Liver (tissue), 9 donors: Measurements from ENCODE around the gene PRR9. TPM values are rescaled to one million over a fixed set of nuclear protein-coding genes. Genes with fewer than 3 reads are reported as not detected.

ENCODE experiments used
- DNase-seq: peaks from one replicate; pipeline ENCODE4 v3.0.0-alpha.2; 2017; ENCODE audit warnings: low spot score
- H3K27ac ChIP-seq, 2 donors: one replicate each; pipeline ENCODE4 v1.7.0; 2013; ENCODE audit warnings: inconsistent platforms in 2 of 2, low read length in 2 of 2, control low read depth in 1 of 2, low read depth in 1 of 2, mild to moderate bottlenecking in 1 of 2
- H3K27me3 ChIP-seq, 4 donors: one replicate each; pipeline versions ENCODE4 v1.6.1 to v1.7.0; 2013; ENCODE audit warnings: low read length in 3 of 4, inconsistent platforms in 1 of 4, mild to moderate bottlenecking in 1 of 4, moderate library complexity in 1 of 4; ENCODE audit not compliant: control insufficient read depth in 4 of 4, insufficient read depth in 4 of 4
- H3K36me3 ChIP-seq, 4 donors: one replicate each; pipeline versions ENCODE4 v1.6.1 to v1.7.0; 2013; ENCODE audit warnings: low read length in 3 of 4, mild to moderate bottlenecking in 3 of 4, low read depth in 1 of 4, moderate library complexity in 1 of 4; ENCODE audit not compliant: control insufficient read depth in 4 of 4, insufficient read depth in 3 of 4
- H3K4me1 ChIP-seq, 4 donors: one replicate each; pipeline versions ENCODE4 v1.6.1 to v1.7.0; 2013; ENCODE audit warnings: low read length in 3 of 4, mild to moderate bottlenecking in 3 of 4, moderate library complexity in 1 of 4; ENCODE audit not compliant: control insufficient read depth in 4 of 4, insufficient read depth in 4 of 4
- H3K4me3 ChIP-seq, 3 donors: one replicate each; pipeline versions ENCODE4 v1.6.1 to v1.7.0; 2013; ENCODE audit warnings: low read length in 3 of 3, control low read depth in 1 of 3, low read depth in 1 of 3, mild to moderate bottlenecking in 1 of 3
- H3K9ac ChIP-seq, 2 donors: one replicate each; pipeline ENCODE4 v1.7.0; 2013; ENCODE audit warnings: low read length in 2 of 2, mild to moderate bottlenecking in 2 of 2, moderate library complexity in 2 of 2, control low read depth in 1 of 2, low read depth in 1 of 2
- H3K9me3 ChIP-seq, 4 donors: one replicate each; pipeline versions ENCODE4 v1.6.1 to v1.7.0; 2013; ENCODE audit warnings: low read length in 3 of 4; ENCODE audit not compliant: control insufficient read depth in 4 of 4
- ATF3 ChIP-seq: IDR thresholded peaks from 2 replicates; pipeline ENCODE4 v1.6.1; 2016; ENCODE audit warnings: antibody characterized with exemption
- CTCF ChIP-seq: fragments of 150-350 bp; IDR thresholded peaks from 2 replicates; pipeline ENCODE4 v1.5.1; 2017; ENCODE audit warnings: improper control_type of control experiment, low read depth, low read length; ENCODE audit not compliant: missing input control
- EGR1 ChIP-seq, 2 donors: IDR thresholded peaks; 2 replicates each; pipeline ENCODE4 v1.6.1; 2016 to 2018; ENCODE audit warnings: antibody characterized with exemption in 2 of 2, low read depth in 2 of 2
- FOXA1 ChIP-seq: IDR thresholded peaks from 2 replicates; pipeline ENCODE4 v1.6.1; 2016; ENCODE audit warnings: antibody characterized with exemption
- FOXA2 ChIP-seq: IDR thresholded peaks from 2 replicates; pipeline ENCODE4 v1.6.1; 2016; ENCODE audit warnings: antibody characterized with exemption
- GABPA ChIP-seq, 2 donors: IDR thresholded peaks in 1 of 2; conservative IDR thresholded peaks in 1 of 2; 2 replicates each; pipeline ENCODE4 v1.6.1; 2016; ENCODE audit warnings: antibody characterized with exemption in 2 of 2, mild to moderate bottlenecking in 1 of 2, moderate library complexity in 1 of 2
- HNF4A ChIP-seq, 2 donors: conservative IDR thresholded peaks; 2 replicates each; pipeline ENCODE4 v1.6.1; 2016; ENCODE audit warnings: antibody characterized with exemption in 2 of 2, mild to moderate bottlenecking in 2 of 2
- HNF4G ChIP-seq: IDR thresholded peaks from 2 replicates; pipeline ENCODE4 v1.6.1; 2016; ENCODE audit warnings: antibody characterized with exemption
- MAX ChIP-seq: IDR thresholded peaks from 2 replicates; pipeline ENCODE4 v1.6.1; 2016; ENCODE audit warnings: antibody characterized with exemption
- NR2F2 ChIP-seq: IDR thresholded peaks from 2 replicates; pipeline ENCODE4 v1.6.1; 2016; ENCODE audit warnings: antibody characterized with exemption
- RAD21 ChIP-seq, 2 donors: IDR thresholded peaks; 2 replicates each; pipeline ENCODE4 v1.6.1; 2016; ENCODE audit warnings: antibody characterized with exemption in 2 of 2, mild to moderate bottlenecking in 2 of 2
- REST ChIP-seq: IDR thresholded peaks from 2 replicates; pipeline ENCODE4 v1.6.1; 2016; ENCODE audit warnings: antibody characterized with exemption, mild to moderate bottlenecking
- RXRA ChIP-seq, 2 donors: IDR thresholded peaks; 2 replicates each; pipeline ENCODE4 v1.6.1; 2017 to 2018; ENCODE audit warnings: antibody characterized with exemption in 2 of 2, mild to moderate bottlenecking in 1 of 2
- SP1 ChIP-seq: IDR thresholded peaks from 2 replicates; pipeline ENCODE4 v1.6.1; 2018; ENCODE audit warnings: antibody characterized with exemption, mild to moderate bottlenecking
- TAF1 ChIP-seq: conservative IDR thresholded peaks from 2 replicates; pipeline ENCODE4 v1.6.1; 2016; ENCODE audit warnings: antibody characterized with exemption, mild to moderate bottlenecking
- YY1 ChIP-seq: IDR thresholded peaks from 2 replicates; pipeline ENCODE4 v1.6.1; 2016; ENCODE audit warnings: antibody characterized with exemption, mild to moderate bottlenecking
- ZBTB33 ChIP-seq: IDR thresholded peaks from 2 replicates; pipeline ENCODE4 v1.6.1; 2016; ENCODE audit warnings: antibody characterized with exemption
- WGBS: extraction: QIAGEN DNeasy Blood & Tissue Kit; methylation state at CpG from one replicate; pipeline ENCODE4 v1.1.7; 2013; 5-methylcytosine and 5-hydroxymethylcytosine counted together
- polyA plus RNA-seq, 2 donors: library from polyadenylated mRNA; stranded (reverse) in 1 of 2; unstranded in 1 of 2; fragments of 200-250 nt in 1 of 2; fragments of >200 nt in 1 of 2; fragmentation: Nextera tagmentation in 1 of 2; extraction: Ambion mirVana in 1 of 2; gene quantifications; one replicate each; pipeline versions ENCODE4 v1.2.1 to v1.2.3, GENCODE V29; 2013 to 2015
- total RNA-seq, 2 donors: library from RNA; depleted of rRNA; stranded (reverse); fragments of >200 nt; gene quantifications; one replicate each; pipeline ENCODE4 v1.2.3, GENCODE V29; 2014
- donor health status: healthy.
- donor health status: healthy.
- donor health status: healthy.
- donor health status: healthy.
- donor health status: healthy.

The PRR9 gene
- total and polyA plus RNA-seq, 4 donors = not detected

GRCh38 chr1:153213519-153213918, 3.9 kb upstream of the PRR9 start:
- no peak for DNase-seq
- Histone ChIP-seq H3K9me3 (no peaks in the 10 kb centered on the region), H3K36me3 (no peaks in the 10 kb centered on the region), H3K27ac (no peak overlapping the region), H3K9ac (no peak overlapping the region), H3K4me1 (no peaks in the 10 kb centered on the region), H3K27me3 (peaks cover 0 to 3% (median under 1%) of the 10 kb centered on the region in 4 donors), H3K4me3 (no peak overlapping the region)
- TF ChIP-seq ATF3 (no peak), FOXA2 (no peak), EGR1 (IDR thresholded peaks at IDR 0.05; ENCODE audit: low read depth in 2 of 2) (no peak), MAX (no peak), HNF4G (no peak), RXRA (IDR thresholded peaks at IDR 0.05) (no peak), CTCF (no peak), FOXA1 (no peak)
- 95% methylated on average over 4 of the region's 4 CpGs for WGBS

- Histone ChIP-seq H3K9me3 (no peaks in the 10 kb centered on the region), H3K27ac (no peak overlapping the region), H3K36me3 (no peaks in the 10 kb centered on the region), H3K9ac (no peak overlapping the region), H3K4me1 (no peaks in the 10 kb centered on the region), H3K4me3 (no peak overlapping the region), H3K27me3 (peaks cover 0 to 3% (median 0%) of the 10 kb centered on the region in 4 donors)
- TF ChIP-seq RXRA (IDR thresholded peaks at IDR 0.05) = no peak
- TF ChIP-seq GABPA (IDR thresholded peaks at IDR 0.05 in 1 of 2, conservative IDR thresholded peaks at IDR 0.05 in 1 of 2) = no peak
- TF ChIP-seq FOXA2 = no peak
- 59% methylated on average over 2 of the region's 2 CpGs for WGBS
- DNase-seq = no peak
These were observed 496 bp downstream of the PRR9 start for GRCh38 chr1:153217744-153218416.

GRCh38 chr1:153220606-153221303, 3.4 kb downstream of the PRR9 start:
- WGBS = 60% methylated on average over 6 of the region's 6 CpGs
- no peak for DNase-seq
- no peak overlapping the region for H3K4me3 ChIP-seq
- H3K36me3 ChIP-seq = no peaks in the 10 kb centered on the region
- no peaks in the 10 kb centered on the region for H3K9me3 ChIP-seq
- peaks cover 0 to 3% (median under 1%) of the 10 kb centered on the region in 4 donors for H3K27me3 ChIP-seq
- no peak overlapping the region for H3K9ac ChIP-seq
- no peaks in the 10 kb centered on the region for H3K4me1 ChIP-seq
- H3K27ac ChIP-seq = no peak overlapping the region
- TF ChIP-seq ZBTB33 = no peak
- TF ChIP-seq RXRA (IDR thresholded peaks at IDR 0.05) = no peak
- no peak for TF ChIP-seq EGR1 (IDR thresholded peaks at IDR 0.05; ENCODE audit: low read depth in 2 of 2)
- no peak for TF ChIP-seq SP1
- TF ChIP-seq FOXA1 = no peak
- no peak for TF ChIP-seq YY1
- TF ChIP-seq REST = no peak
- TF ChIP-seq TAF1 = no peak
- TF ChIP-seq NR2F2 = no peak
- TF ChIP-seq FOXA2 = no peak
- TF ChIP-seq RAD21 (IDR thresholded peaks at IDR 0.05) = no peak
- TF ChIP-seq HNF4A (conservative IDR thresholded peaks at IDR 0.05) = no peak
